NCI-H748 (cell line): Measurements from ENCODE around the gene SCFD2.
"Not testable (repeated sequence)": the region's sequence is repeated elsewhere in the genome, so short reads cannot be mapped to it uniquely, and the experiment has no call there.

Experiments used
- DNase-seq: peaks from one replicate; lab custom pipeline; 2025; ENCODE audit not compliant: unreplicated experiment; lab: John Stamatoyannopoulos, UW

The SCFD2 gene

DNA sequence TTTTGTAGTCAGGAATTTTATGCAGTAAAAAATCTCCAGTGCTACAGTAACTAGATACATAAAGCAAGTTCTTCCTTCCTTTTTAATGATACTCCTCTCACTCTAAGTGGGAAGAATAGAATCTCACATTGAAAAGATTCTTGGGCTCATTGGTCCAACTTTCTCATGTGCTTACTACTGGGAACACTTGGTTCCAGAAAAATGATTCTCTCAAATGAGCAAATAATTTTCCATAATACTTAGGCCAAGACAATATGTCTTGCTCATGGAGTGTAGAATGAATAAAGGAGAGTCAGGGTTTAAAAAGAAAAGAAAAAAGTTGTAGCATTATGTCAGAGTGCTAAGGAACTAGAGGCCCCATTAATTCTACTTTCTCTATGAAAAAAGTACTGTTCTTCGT lies 306.0 kb downstream of the SCFD2 start:
- no peak for DNase-seq

DNA sequence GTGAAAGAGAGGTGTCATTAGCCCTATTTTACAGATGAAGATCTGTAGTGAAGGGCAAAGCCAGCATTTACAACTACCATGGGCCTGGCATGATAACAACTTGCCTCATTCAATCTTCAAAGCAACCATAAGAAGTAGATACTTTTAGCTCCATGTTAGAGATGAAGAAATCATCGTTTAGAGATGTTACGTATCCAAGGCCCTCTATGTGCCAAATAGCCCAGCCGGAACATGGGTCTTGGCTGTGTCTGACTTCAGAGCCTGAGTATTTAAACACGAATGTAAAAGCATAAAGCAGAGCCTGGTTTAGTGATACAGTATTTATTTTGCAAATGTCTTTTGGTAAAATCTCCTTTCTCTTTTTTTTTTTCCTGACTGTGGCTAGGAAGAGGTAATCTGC lies 306.6 kb downstream of the SCFD2 start:
- DNase-seq, result no peak

DNA sequence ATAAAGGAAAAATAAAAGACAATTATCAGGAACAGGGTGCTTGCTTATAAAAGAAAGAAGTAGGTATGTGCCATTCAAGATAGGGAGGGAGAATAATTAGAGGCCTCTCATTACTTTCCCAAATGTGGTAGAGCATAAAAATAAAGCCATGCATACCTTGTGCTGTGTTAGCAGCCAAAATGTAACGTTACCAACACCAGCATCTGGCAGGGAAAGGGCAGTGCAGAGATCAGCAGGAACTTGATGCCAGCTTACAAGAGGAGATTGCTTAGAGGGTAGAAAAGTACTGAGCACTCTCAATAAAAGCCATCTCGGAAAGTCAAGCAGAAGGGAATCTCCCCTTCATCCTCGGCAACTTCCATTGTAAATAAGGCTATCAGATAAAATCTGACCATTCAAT lies 308.2 kb downstream of the SCFD2 start:
- DNase-seq, result no peak

DNA sequence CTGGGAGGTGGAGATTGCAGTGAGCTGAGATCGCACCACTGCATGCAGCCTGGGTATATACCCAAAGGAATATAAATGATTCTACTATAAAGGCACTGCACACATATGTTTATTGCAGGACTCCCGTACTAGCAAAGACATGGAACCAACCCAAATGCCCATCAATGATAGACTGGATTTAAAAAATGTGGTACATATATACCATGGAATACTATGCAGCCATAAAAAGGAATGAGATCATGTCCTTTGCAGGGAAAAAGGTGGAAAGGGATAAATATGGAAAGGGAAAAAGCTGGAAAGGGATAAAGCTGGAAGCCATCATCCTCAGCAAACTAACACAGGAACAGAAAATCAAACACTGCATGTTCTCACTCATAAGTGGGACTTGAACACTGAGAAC lies 308.8 kb downstream of the SCFD2 start:
- DNase-seq, result not testable (repeated sequence)

DNA sequence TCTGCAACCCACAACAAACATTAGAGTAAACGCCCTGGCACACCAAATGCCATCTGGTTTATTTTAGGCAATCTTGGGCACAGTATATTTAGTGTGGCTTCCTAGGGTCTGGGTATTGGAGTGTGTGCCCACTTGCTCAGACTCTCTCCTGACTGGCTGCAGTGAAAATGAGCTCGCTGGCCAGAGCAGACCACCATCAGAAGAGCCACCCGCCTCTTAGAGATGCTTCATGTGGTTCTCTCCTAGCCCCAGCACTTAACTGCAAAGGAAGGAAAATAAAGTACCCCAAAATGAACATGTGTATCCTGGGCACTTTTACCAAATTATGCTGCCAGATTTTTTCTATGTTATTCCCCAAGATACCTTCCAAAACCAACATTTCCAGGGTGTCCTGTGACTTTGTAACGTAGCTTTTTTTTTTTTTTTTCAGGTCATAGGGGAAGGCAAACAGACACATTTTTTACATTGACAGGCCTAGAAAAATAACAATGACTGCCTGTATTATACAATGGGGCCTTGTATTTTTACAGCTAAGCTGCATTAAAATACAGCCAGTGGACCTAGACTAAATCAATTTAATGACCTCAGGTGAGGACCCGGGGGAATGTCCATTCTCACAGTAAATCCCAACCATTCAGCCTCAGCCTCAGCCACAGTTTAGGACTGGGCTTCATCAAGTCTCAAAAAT lies 310.0 kb downstream of the SCFD2 start:
- DNase-seq, result no peak

DNA sequence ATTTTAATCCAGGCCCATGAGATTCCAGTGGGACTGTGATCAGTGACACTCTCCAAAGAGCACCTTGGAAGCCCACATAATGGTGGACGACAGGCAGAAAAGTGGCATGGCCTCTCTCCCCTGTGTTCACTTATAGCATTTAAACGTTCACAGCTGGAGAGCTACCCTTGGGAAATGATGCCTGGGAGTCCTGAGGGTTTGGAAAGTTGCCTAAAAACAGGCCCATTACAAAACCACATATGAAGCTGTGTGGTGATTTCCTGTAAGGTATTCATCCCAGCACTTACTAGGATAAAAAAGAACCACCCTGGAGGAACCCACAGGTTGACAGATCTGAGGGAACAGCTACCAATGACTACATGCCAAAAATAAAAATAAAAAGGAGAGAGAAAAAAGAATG lies 310.6 kb downstream of the SCFD2 start:
- no peak for DNase-seq

DNA sequence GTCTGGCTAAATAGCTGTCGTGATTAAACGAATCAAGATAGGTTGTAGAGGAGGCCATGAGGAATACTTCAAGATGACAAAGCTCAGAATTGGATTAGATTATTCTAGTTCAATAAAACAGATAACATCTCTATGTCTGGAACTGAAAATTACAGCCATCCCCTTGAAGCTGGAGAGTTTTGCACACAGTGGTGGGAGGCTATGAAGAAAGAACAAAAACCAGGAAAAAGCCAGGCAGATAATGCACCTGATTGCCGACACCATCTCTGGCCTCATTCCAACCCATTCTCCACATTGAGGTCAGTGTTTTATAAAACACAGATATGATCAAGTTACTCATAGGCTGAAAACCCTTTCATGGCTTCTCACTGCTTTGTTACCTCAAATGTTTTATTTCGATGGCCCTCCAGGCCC lies 315.5 kb downstream of the SCFD2 start:
- DNase-seq, result no peak

DNA sequence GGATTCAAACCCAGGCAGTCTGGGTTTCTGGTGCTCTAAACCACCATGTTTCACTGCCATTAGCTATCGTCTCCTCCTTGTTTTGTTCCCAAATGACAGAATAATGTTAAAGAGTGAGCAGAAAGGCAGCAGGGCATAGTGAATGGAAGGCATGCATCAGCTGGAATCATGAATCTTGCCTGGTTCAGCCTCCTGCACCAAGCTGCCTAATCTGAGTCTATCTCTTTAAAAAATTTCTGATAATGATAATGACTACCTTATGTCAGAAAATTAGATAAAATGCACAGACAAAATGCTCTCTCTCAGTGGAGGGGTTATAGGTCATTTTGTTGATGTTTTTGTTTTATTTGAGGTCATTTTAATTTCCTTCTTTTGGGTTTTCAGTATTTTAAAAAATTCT lies 316.3 kb downstream of the SCFD2 start:
- no peak for DNase-seq

DNA sequence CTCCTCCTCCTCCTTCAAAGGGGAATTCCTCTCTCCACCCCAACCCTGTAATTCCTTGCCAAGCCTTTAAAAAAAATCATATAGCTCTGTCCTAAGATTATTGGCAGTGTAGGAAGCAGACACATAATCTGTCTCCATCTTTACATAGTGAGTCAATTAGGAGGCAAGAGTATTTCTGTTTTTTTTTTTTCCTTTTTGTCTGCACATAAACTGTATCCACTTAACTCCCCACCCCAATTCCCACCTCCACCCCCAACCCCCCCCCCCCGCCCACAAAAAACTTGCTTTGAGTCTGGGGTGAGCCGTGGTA lies 321.3 kb downstream of the SCFD2 start:
- no peak for DNase-seq

DNA sequence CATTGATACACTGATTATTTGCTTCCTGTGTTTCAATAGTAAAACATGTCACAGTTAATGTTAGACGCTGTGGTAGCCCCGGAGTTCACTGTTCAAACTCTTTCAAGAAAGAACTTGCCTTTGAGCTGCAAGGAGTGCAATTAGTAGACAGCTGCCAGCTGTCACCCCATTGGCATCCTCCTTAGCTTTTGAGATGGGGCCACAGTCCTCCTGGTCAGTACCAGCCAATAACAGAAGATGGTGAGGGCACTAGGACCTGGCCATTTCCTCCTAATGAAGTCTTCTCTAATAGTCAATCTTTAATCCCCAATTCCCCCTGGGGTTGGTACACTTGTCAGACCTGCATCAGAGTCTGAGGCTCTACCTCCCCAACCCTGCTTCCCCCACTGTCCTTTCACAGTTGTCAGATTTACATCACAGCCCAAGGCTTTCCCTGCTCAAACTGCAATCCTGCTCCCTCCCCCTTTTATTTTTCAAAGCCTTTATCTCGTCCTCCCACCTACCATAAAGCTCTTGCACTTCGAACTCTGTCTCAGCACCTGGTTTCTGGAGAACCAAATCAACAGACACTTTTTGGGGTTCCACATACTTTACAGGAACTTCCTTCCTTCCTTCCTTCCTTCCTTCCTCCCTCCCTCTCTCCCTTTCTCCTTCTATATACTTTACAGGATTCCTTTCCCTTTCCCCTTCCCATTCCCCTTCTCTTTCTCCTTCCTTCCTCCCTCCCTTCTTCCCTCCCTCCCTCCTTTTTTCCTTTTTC lies 321.8 kb downstream of the SCFD2 start:
- DNase-seq, result no peak

DNA sequence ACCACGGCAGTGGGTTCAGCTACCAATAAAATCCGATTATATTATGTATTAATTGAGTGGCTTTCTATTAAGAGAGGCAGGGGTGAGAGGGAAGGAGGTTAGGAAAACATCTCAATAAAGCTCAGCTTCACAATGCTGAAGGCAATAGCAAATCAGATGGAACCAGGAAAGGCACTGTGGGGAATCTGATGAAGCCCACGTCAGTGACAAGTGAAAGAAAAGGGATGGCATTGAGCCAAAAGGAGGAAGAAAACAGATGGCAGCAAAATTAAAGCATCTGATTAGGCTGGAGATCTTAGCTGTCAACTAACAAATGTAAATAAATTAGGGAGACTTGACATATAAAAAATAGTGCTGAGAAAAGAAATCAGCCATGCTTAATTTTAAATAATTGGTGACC lies 322.8 kb downstream of the SCFD2 start:
- peak; percentile 69 for DNase-seq

DNA sequence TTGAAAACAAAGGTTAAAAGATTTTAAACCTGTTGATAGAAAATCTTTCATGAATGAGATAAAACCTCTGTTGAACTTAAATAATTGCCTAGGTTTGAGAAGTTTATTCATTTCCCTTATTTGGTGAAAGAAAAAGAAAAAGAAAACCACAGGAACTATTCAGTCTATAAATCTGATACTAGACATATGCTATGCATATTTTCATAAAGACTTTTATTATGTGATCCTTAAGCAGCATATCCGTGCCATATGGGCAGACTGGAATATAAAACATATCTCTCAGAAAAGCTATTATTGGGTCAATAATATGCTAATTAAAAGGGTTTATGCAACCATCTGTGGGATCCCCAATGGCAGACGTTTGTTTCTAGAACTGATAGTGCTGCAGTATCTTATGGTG lies 325.0 kb downstream of the SCFD2 start:
- no peak for DNase-seq

DNA sequence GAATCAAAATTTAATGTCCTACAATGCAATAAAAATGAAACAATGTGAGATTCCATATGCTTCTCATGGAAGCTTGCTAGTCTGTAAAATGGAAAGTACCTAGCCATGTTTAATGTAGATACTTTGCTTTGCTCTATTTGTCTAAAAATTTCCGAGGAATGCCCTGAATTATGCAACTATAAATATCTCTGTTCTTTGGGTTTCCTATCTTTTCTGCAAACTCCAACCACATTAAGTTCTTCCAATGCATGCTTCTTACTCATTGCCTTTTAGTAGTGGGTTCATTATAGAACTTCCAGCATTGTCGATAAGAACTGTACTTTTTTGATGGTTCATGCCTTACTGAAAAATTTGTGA lies 325.4 kb downstream of the SCFD2 start:
- DNase-seq, result no peak

DNA sequence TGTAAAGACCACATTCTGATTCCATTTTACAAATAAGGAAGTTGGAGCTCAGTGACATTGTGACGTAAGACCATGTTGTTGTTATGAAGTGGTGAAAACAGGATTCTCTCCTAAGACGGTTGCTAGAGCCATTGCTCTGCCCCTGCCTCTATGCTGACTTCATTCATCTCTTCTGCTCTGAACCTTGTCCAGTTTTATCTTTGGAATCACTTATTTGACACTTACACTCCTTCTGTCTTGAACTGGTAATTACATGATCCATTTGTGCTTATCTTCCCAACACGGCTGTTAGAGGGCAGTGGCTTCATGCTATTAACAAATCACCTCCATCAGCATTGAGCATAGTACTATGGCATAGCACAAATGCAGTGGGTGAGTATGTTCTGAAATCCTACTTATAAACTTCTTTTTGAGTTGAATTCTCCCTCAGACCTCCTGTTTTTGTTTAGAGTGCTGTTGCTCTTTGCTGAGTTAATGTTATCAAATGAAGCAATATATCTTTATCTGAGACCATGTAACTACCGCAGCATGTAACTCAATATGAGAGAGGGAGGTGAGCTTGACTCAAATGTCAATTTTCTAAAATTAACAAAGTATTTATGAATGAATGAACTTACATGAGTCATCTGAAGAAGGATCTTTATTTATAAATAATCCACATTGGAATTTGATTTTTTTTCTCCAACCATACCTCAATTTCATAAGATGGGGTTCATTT lies 326.0 kb downstream of the SCFD2 start:
- DNase-seq, result no peak

DNA sequence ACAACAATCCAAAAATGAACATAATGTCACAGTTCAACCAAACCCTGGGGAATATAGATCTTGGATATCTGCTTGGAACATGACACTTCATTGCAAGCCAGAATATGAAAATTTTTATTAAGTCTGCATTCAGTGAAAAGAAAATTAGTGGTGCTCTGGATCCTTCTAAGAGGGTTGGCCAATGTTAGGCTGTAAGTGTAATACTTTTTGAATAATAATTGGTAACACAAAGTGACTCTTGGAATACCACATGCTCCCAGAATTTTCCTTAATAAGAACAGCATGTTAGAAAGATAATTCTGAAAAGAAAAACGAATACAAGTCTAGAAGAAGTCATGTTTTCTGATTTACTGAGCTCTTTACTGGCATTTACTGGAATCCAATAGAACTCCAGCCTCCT lies 328.0 kb downstream of the SCFD2 start:
- no peak for DNase-seq

DNA sequence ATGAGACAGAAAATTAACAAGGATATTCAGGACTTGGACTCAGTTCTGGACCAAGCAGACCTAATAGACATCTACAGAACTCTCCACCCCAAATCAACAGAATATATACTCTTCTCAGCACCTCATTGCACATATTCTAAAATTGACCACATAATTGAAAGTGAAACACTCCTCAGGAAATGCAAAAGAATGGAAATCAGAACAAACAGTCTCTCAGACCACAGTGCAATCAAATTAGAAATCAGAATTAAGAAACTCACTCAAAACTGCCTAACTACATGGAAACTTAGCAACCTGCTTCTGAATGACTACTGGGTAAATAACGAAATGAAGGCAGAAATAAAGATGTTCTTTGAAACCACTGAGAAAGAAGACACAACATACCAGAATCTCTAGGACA lies 333.0 kb downstream of the SCFD2 start:
- not testable (repeated sequence) for DNase-seq

DNA sequence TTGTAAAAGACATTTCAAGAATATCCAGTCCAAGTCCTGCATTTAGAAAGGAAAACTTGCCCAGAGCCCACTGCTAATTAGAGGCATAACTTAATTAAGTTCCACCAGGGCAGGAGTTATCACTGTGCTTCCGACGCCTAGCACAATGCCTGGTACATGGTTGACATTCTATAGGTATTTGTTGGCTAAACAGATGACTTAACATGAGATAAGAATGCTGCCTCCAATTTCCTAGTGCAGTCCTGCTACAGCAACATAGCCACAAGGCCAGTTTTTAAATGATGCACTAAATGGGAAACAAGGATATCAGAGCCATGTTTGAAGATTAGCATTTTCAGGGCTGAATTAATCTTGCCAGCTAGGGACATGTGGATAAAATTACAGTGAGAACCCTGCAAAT lies 339.6 kb downstream of the SCFD2 start:
- no peak for DNase-seq

DNA sequence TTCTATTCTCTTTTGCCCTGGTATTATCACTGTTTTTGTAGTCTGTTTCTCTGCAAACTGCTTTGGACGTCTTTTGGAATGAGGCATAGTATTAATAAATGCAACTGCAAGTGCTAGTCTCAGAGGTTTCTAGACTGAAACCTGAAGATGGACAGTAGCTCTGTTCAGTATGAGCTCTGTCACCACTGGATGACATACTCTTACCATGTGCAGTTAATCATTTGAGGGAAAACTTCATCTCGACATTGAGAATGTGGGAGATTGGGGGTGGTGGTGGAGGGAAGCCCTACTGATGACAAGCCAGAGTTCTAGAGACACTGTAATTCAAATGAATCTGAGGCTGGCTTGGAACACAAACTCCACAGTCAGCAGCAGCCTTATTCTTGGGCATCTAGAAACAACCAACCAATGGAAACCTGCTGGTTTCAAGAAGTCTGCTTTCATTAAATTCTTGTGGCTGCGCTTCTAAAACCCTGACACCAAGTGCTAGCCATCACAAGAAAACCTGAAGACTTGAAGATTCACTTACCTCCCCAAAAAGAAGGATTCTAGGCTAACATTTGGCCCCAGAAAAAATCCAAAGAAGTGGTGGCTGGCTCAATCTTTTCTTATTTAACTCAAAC lies 342.1 kb downstream of the SCFD2 start:
- no peak for DNase-seq

DNA sequence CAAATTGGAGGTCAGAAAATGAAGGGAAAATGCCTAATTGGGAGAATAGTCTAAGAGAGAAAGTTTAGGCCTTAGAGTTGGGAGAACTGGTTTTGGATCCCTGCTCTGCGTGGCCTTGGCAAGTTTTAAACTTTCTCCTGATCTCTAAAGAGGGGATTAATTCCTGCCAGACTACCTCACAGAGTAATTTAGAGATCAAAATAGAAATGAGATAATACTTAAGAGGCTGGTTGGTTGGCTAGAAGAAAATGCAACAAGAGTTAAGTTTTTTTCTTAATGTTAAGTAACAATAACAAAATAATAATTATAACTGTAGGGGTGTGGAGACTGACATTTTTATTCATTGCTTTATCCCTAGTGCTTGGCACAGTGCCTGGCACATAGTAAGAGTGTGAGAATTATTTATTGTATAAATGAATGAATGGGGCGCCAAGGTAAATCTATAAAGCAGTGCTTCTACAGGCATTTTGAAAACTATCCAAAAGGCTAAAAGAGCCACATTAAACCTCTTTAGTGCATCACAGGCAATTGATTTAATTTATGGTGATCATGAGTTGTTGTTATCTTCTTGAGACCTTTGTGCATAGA lies 343.3 kb downstream of the SCFD2 start:
- DNase-seq, result no peak

DNA sequence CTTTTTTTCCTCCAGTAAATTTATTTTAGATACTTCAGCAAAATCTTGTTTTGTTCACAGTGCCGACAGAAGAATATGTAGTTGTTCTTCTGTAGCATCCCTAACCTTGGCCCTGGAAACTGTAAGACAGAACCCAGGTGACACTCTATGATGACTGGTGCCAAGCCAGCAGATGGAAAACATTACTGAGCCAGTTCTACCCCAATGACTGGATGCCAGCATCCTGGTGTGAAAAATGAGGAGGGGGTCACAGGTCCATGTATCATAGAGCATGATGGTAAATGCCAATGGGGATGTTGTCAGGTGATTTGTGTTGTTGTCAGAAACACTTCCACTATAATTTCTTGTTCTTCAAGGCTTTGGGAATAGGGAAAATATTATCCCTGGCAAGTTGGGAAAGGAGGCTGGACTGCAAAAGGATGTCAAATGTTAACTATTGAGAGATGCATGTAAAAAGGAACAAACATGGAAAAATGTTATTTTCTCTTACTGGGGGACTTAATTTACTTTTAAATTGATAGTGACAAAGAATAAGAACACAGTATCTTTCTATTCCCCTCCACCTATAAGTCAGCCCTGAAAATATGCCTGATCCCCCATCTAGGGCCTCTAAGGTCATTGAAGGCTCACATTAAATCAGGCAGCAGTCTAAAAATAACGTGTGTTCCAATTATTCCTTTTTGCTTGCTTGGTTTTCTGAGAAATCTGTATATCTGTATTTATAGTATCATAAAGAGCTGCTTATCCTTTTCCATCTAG lies 343.9 kb downstream of the SCFD2 start:
- no peak for DNase-seq
